Activated CD4-positive, alpha-beta memory T cell treated with anti-CD3 and anti-CD28 coated beads, Interleukin-2, amount 10 ng/mL, durations not matched to agents 7 days and 5 days (primary cell): ENCODE data around the gene TBRG1. TPM values are rescaled to one million over a fixed set of nuclear protein-coding genes. Genes with fewer than 3 reads are reported as not detected.

Source experiments
- CTCF ChIA-PET: fragments of 350-600 bp; sonication (Branson Sonifier 250); formaldehyde crosslinking; loops from one replicate; lab custom pipeline; 2021; ENCODE audit warnings: antibody characterized with exemption, inconsistent platforms; lab: Charles Lee
- POLR2A ChIA-PET: fragments of 350-600 bp; sonication (Branson Sonifier 250); formaldehyde crosslinking; loops from one replicate; lab custom pipeline; 2021; ENCODE audit warnings: antibody characterized with exemption; lab: Charles Lee
- DNase-seq: peaks from one replicate; pipeline ENCODE4 v3.0.0-alpha.2; 2020
- H3K27ac Mint-ChIP-seq: one replicate; pipeline ENCODE4 v1.8.0; 2021; ENCODE audit warnings: mild to moderate bottlenecking, mixed read lengths
- H3K27me3 Mint-ChIP-seq: one replicate; pipeline ENCODE4 v1.8.0; 2021; ENCODE audit warnings: mixed read lengths
- H3K36me3 Mint-ChIP-seq: one replicate; pipeline ENCODE4 v1.8.0; 2021; ENCODE audit warnings: low read depth, mixed read lengths
- H3K4me1 Mint-ChIP-seq: one replicate; pipeline ENCODE4 v1.8.0; 2021; ENCODE audit warnings: mixed read lengths
- H3K4me3 Mint-ChIP-seq: one replicate; pipeline ENCODE4 v1.8.0; 2021; ENCODE audit warnings: mild to moderate bottlenecking, mixed read lengths
- H3K9me3 Mint-ChIP-seq: one replicate; pipeline ENCODE4 v1.8.0; 2021; ENCODE audit warnings: mixed read lengths
- total RNA-seq, 2 experiments: library from RNA; stranded (reverse); gene quantifications; one replicate each; pipeline ENCODE4 v1.2.3, GENCODE V29; 2021

TBRG1 gene, protein sequence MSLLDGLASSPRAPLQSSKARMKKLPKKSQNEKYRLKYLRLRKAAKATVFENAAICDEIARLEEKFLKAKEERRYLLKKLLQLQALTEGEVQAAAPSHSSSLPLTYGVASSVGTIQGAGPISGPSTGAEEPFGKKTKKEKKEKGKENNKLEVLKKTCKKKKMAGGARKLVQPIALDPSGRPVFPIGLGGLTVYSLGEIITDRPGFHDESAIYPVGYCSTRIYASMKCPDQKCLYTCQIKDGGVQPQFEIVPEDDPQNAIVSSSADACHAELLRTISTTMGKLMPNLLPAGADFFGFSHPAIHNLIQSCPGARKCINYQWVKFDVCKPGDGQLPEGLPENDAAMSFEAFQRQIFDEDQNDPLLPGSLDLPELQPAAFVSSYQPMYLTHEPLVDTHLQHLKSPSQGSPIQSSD
- 10 to 100 TPM; 41.4 to 50.6 TPM for total RNA-seq

- ChIA-PET CTCF (interaction anchor here (0.9 to 1.8 kb wide), 9 partner anchors 9 to 141 kb away, joined by 3 to 5 read pairs (median 3); no protein-coding TSS in a partner anchor), POLR2A (interaction anchor here (0.8 to 2.8 kb wide), 11 partner anchors 8 to 947 kb away, joined by 3 to 9 read pairs (median 5); partner anchors contain the start of genes PANX3, SIAE and SPA17)
- Mint-ChIP-seq H3K4me3 (peak within 1 kb of the TSS; percentile 84), H3K27ac (peak within 1 kb of the TSS; percentile 82), H3K36me3 (peaks cover 27% of the 10 kb centered on the region), H3K9me3 (no peaks in the 10 kb centered on the region), H3K27me3 (peaks cover 17% of the 10 kb centered on the region), H3K4me1 (peaks cover 33% of the 10 kb centered on the region)
- DNase-seq = peak; percentile 83
Measured at GRCh38 chr11:124622531-124623451, at the start of gene TBRG1. TBRG1 (plus strand) TSS chr11:124622864; CDS start chr11:124623084, 220 bp downstream.

DNA sequence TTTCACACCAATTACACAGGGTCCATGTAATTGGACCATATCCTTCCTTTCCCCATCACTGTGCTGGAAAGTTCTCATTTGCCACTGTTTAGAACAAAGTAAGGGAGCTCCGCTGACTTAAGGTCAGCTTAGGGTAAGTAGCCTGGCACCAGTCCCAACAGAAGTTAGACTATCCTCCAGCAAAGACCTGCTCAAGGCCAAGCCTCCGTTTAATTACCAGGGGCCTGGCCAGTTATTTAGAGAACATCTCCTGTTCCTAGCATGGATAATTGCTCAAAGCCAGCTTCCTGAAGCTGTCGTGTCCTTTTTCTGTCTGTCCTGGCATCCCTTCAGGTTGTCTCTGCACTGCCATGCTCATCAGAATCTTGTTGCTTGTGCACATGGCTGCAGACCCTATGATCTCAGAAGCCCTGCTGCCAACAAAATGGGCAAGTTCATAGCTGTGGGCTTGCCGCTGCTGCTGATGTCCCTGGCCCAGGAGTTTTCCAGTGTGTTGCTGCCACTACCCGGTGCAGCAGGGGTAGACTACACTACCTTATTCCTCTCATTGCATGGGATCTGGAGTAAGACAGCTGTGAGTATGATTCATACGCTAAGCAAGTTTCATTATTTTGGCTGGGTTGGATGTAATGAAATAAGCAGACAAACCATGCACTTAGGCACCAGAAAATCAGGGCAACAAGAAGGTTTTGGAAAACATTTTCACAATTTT lies 44.8 kb upstream of the TBRG1 start:
- ChIA-PET POLR2A (no interaction called here), CTCF (interaction anchor here (1.0 kb wide), 1 partner anchor 176 kb away, joined by 3 read pairs; no protein-coding TSS in a partner anchor)
- Mint-ChIP-seq H3K27me3 (peaks cover 2% of the 10 kb centered on the region), H3K36me3 (no peaks in the 10 kb centered on the region), H3K4me3 (no peak overlapping the region), H3K27ac (no peak overlapping the region), H3K9me3 (no peaks in the 10 kb centered on the region), H3K4me1 (no peaks in the 10 kb centered on the region)
- no peak for DNase-seq

DNA sequence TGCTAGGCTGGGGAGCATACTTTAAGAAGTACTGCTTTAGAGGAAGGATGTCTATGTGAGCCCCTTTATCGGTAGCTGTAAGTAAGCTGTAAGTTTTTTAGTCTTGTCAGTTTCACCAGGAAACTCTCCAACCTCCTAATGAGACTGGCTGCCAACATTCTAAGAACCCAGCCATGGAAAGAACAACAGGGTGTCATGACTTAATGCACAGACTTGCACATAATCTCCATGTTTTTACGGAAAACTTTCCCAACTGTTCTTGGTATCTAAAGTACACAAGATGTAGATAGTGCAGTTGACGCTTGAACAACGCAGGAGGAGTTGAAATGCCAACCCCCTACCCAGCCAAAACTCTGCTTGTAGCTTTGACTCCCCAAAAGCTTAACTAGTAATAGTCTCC lies 43.9 kb upstream of the TBRG1 start:
- no peak for DNase-seq
- POLR2A ChIA-PET = no interaction called here
- Mint-ChIP-seq H3K4me3 (no peak overlapping the region), H3K9me3 (no peaks in the 10 kb centered on the region), H3K27me3 (peaks cover 2% of the 10 kb centered on the region), H3K27ac (no peak overlapping the region), H3K4me1 (no peaks in the 10 kb centered on the region), H3K36me3 (no peaks in the 10 kb centered on the region)
- CTCF ChIA-PET = no interaction called here

- Mint-ChIP-seq H3K27me3 (peaks cover 6% of the 10 kb centered on the region), H3K4me3 (no peak overlapping the region), H3K4me1 (no peaks in the 10 kb centered on the region), H3K36me3 (no peaks in the 10 kb centered on the region), H3K9me3 (no peaks in the 10 kb centered on the region), H3K27ac (no peak overlapping the region)
- ChIA-PET POLR2A (no interaction called here), CTCF (no interaction called here)
- DNase-seq = no peak
Measured at GRCh38 chr11:124581817-124582216, 40.8 kb upstream of the TBRG1 start.

DNA sequence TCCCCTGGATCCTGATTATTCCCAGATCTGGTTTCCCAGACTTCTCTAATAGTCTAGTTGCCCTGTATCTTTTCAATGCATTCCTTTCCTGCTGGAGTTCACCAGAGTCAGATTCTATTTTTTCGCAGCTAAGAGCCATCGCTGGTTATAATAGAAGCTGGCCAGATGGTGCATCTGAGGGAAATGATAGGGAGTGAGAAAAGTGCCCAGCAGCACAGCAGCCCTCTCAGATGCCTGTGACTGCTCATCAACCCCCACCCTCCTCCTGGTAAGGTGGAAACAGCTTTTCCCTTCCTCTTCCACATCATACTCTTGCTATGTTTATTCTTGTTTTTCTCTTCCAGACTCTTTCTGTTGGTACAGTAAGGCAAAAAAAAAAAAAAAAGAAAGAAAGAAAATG lies 40.1 kb upstream of the TBRG1 start:
- no peak for DNase-seq
- POLR2A ChIA-PET = no interaction called here
- Mint-ChIP-seq H3K4me1 (no peaks in the 10 kb centered on the region), H3K9me3 (no peaks in the 10 kb centered on the region), H3K4me3 (no peak overlapping the region), H3K36me3 (no peaks in the 10 kb centered on the region), H3K27ac (no peak overlapping the region), H3K27me3 (peaks cover 13% of the 10 kb centered on the region)
- CTCF ChIA-PET = interaction anchor here (3.9 kb wide), 1 partner anchor 181 kb away, joined by 22 read pairs; no protein-coding TSS in a partner anchor

- Mint-ChIP-seq H3K4me1 (no peaks in the 10 kb centered on the region), H3K4me3 (no peak overlapping the region), H3K27me3 (peaks cover 18% of the 10 kb centered on the region), H3K27ac (no peak overlapping the region), H3K9me3 (no peaks in the 10 kb centered on the region), H3K36me3 (no peaks in the 10 kb centered on the region)
- ChIA-PET POLR2A (no interaction called here), CTCF (interaction anchor here (3.9 kb wide), 1 partner anchor 182 kb away, joined by 22 read pairs; no protein-coding TSS in a partner anchor)
- no peak for DNase-seq
Measured at GRCh38 chr11:124583781-124584180, 38.9 kb upstream of the TBRG1 start.

DNA sequence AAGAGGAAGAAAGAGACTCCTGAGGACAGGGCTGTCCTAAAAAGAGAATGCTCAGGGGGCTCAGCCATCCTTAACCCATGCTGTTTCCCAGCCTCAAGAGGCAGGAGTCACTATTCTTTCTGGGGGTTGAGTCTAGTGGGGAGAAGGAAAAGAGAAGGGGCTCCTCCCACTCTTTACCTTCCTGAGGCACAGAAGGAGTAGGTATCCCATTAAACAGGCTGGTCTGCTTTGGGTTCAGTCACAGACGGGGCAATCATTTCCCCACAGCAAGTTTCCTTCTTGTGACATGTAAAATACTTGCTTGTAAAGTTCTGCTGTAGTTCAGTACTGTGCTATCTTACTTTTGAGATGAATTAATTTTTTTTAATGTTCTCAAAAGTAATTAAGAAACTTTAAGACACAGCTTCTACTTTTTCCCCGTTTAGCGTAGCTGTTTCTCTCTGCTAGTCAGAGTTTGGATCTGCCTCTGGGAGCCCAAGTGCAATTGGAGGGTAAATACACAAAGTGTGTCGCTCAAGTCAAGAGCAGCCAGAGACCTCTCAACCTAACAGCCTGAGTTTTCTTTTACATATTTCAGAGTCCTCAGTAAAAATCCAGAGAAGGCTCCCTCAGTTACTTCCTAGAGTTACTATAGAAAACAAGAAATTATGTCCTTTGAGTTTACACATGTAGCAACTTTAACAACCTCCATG lies 37.8 kb upstream of the TBRG1 start:
- CTCF ChIA-PET = interaction anchor here (1.1 to 3.9 kb wide), 4 partner anchors 19 to 514 kb away, joined by 3 to 22 read pairs (median 12); no protein-coding TSS in a partner anchor
- no peak for DNase-seq
- POLR2A ChIA-PET = no interaction called here
- Mint-ChIP-seq H3K36me3 (no peaks in the 10 kb centered on the region), H3K27me3 (peaks cover 18% of the 10 kb centered on the region), H3K4me3 (no peak overlapping the region), H3K27ac (no peak overlapping the region), H3K4me1 (no peaks in the 10 kb centered on the region), H3K9me3 (no peaks in the 10 kb centered on the region)

DNA sequence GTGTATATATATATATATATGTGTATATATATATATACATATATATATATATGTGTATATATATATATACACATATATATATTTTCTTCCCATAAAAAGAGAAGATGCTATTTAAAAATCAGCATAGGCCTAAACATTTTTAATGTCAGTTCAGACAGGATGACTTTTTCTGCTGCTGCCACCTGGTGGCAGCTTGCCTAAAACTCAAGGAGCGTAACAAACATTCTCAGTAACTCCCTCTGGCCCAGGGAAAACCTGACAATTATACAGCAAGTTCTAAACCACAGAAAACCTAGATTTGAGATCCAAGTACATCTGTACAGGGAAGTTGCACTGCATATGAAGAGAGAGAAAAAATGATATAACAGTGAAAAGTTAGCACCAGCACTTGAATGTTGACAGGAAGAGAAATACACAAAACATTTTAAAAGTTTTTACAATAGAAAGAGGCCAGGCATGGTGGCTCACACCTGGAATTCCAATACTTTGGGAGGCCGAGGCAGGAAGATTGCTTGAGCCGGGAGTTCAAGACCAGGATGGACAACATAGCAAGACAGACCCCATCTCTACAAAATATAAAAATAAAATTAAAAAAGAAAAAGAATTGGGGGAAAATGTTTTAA lies 36.3 kb upstream of the TBRG1 start:
- DNase-seq = peak; percentile 45
- Mint-ChIP-seq H3K9me3 (no peaks in the 10 kb centered on the region), H3K4me1 (no peaks in the 10 kb centered on the region), H3K27me3 (peaks cover 24% of the 10 kb centered on the region), H3K4me3 (no peak overlapping the region), H3K36me3 (no peaks in the 10 kb centered on the region), H3K27ac (no peak overlapping the region)
- ChIA-PET POLR2A (no interaction called here), CTCF (interaction anchor here (1.3 to 3.9 kb wide), 5 partner anchors 26 to 515 kb away, joined by 3 to 22 read pairs (median 9); partner anchors contain the start of gene TBRG1)

DNA sequence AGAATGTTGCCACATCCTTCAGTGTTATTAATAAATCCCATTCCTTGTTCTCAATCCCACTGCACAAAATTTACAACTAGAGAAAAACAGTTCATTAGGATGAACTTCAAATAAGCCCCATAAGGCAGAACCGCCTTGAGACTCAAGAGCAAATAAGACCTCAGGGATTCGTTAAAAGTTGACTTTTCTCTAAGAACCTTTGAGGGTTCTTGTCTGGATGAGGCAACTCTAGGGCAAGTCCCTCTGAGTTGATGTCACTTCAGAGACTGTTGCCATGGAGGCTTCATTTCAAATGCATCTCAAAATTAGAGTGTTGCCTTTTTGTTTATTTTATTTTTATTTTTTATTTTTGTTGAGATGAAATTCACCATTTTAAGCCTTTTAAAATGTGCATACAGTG lies 31.2 kb upstream of the TBRG1 start:
- Mint-ChIP-seq H3K27me3 (peaks cover 27% of the 10 kb centered on the region), H3K36me3 (no peaks in the 10 kb centered on the region), H3K4me1 (no peaks in the 10 kb centered on the region), H3K4me3 (no peak overlapping the region), H3K27ac (no peak overlapping the region), H3K9me3 (no peaks in the 10 kb centered on the region)
- CTCF ChIA-PET = no interaction called here
- no peak for DNase-seq
- POLR2A ChIA-PET = no interaction called here

GRCh38 chr11:124592627-124593026 lies 30.0 kb upstream of the TBRG1 start:
- ChIA-PET CTCF (interaction anchor here (1.0 kb wide), 1 partner anchor 177 kb away, joined by 4 read pairs; no protein-coding TSS in a partner anchor), POLR2A (no interaction called here)
- Mint-ChIP-seq H3K9me3 (no peaks in the 10 kb centered on the region), H3K4me3 (no peak overlapping the region), H3K27ac (no peak overlapping the region), H3K4me1 (no peaks in the 10 kb centered on the region), H3K36me3 (no peaks in the 10 kb centered on the region), H3K27me3 (peaks cover 23% of the 10 kb centered on the region)
- no peak for DNase-seq

DNA sequence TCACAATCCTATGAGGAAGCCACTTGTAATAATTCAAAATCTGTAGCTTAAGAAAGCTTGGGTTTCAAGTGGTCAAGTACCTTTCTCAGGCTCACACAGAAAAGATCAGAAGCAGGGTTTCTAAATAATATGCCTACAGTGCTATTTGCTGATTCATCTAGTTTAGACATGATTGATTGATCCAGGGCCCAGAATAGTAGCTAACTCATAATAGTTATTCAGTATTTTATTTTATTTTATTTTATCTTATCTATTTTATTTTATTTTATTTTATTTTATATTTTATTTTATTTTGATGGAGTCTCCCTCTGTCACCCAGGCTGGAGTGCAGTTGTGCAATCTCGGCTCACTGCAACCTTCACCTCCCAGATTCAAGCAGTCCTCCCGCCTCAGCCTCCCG lies 27.4 kb upstream of the TBRG1 start:
- no peak for DNase-seq
- no peaks in the 10 kb centered on the region for H3K36me3 Mint-ChIP-seq
- H3K4me1 Mint-ChIP-seq = no peaks in the 10 kb centered on the region
- no peaks in the 10 kb centered on the region for H3K9me3 Mint-ChIP-seq
- H3K27ac Mint-ChIP-seq = no peak overlapping the region
- POLR2A ChIA-PET = no interaction called here
- H3K4me3 Mint-ChIP-seq = no peak overlapping the region
- H3K27me3 Mint-ChIP-seq = peaks cover 20% of the 10 kb centered on the region
- CTCF ChIA-PET = no interaction called here
